Sigmoid colon (tissue), 4 donors: ENCODE data around the gene MRPL20.
"Not testable (repeated sequence)": the region's sequence is repeated elsewhere in the genome, so short reads cannot be mapped to it uniquely, and the experiment has no call there.

Experiments used
- POLR2A ChIP-seq, 2 donors: fragments of 450-650 bp; IDR thresholded peaks; one replicate each; pipeline ENCODE4 v1.6.1; 2016; ENCODE audit warnings: antibody characterized with exemption in 2 of 2, mild to moderate bottlenecking in 2 of 2, moderate library complexity in 2 of 2
- POLR2AphosphoS5 ChIP-seq, 4 donors: sonication (generic); formaldehyde crosslinking; IDR thresholded peaks; one replicate each; pipeline ENCODE4 v1.6.1; 2017; ENCODE audit warnings: antibody characterized with exemption in 4 of 4
- TF ChIP-seq, protein P1 (sequence below), 4 experiments: fragments of 450-650 bp in 3 of 4; fragments of 200-600 bp in 1 of 4; IDR thresholded peaks; one replicate each; pipeline ENCODE4 v1.5.1; 2016 to 2019; ENCODE audit warnings: antibody characterized with exemption in 4 of 4, mild to moderate bottlenecking in 3 of 4, moderate library complexity in 2 of 4

DNA sequence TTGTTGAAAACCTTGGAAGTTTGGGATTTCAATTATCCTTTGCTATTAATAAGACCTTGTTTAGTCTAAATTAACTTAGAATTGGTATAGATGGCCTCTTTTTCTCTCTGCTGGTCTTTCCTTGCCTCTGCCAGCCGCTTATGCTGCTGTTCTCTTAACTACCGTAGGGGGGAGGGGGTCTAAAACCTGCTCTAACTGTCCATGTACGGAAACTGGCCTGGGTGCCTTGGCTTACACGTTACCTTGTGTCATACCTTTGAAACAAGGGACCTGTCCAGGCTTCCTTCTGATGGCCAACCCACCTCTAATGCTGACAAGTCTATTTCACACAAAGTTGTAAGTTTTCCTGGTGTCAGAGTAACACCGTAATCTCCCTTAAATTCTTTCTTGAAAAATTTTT lies 10.3 kb upstream of the MRPL20 start:
- TF ChIP-seq, protein P1, sequence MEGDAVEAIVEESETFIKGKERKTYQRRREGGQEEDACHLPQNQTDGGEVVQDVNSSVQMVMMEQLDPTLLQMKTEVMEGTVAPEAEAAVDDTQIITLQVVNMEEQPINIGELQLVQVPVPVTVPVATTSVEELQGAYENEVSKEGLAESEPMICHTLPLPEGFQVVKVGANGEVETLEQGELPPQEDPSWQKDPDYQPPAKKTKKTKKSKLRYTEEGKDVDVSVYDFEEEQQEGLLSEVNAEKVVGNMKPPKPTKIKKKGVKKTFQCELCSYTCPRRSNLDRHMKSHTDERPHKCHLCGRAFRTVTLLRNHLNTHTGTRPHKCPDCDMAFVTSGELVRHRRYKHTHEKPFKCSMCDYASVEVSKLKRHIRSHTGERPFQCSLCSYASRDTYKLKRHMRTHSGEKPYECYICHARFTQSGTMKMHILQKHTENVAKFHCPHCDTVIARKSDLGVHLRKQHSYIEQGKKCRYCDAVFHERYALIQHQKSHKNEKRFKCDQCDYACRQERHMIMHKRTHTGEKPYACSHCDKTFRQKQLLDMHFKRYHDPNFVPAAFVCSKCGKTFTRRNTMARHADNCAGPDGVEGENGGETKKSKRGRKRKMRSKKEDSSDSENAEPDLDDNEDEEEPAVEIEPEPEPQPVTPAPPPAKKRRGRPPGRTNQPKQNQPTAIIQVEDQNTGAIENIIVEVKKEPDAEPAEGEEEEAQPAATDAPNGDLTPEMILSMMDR (IDR thresholded peaks at IDR 0.05) = not testable (repeated sequence)
- TF ChIP-seq POLR2A, POLR2AphosphoS5 (IDR thresholded peaks at IDR 0.05): not testable (repeated sequence)
